Endothelial cell of umbilical vein (primary cell): Measurements from ENCODE around the gene PSMD14.

ENCODE experiments used
- MAX ChIP-seq: IDR thresholded peaks from 2 replicates; pipeline ENCODE4 v1.6.1; 2011; ENCODE audit not compliant: insufficient read depth, insufficient read length
- MYC ChIP-seq: IDR thresholded peaks from one replicate; pipeline ENCODE4 v1.6.1; 2011; ENCODE audit warnings: mild to moderate bottlenecking, low read depth, low read length
- POLR2A ChIP-seq: IDR thresholded peaks from 2 replicates; pipeline ENCODE4 v1.6.1; 2012; ENCODE audit warnings: low read depth, mild to moderate bottlenecking, control low read depth, low read length
- POLR2AphosphoS5 ChIP-seq: IDR thresholded peaks from 2 replicates; pipeline ENCODE4 v1.6.1; 2012; ENCODE audit warnings: low read depth, mild to moderate bottlenecking, control low read depth, low read length, moderate library complexity; ENCODE audit not compliant: insufficient read depth
- TF ChIP-seq, protein P1 (sequence below), 2 donors: IDR thresholded peaks; 1 replicate in 1 of 2; 2 replicates in 1 of 2; pipeline ENCODE4 v1.5.1; 2011; ENCODE audit warnings: low read length in 2 of 2, mild to moderate bottlenecking in 2 of 2, moderate library complexity in 2 of 2, control low read depth in 1 of 2, inconsistent platforms in 1 of 2, low read depth in 1 of 2; ENCODE audit not compliant: insufficient read depth in 1 of 2; ENCODE audit errors: extremely low read depth in 1 of 2

GRCh38 chr2:161335626-161336025 is 27.4 kb downstream of the PSMD14 start:
- TF ChIP-seq, protein P1, sequence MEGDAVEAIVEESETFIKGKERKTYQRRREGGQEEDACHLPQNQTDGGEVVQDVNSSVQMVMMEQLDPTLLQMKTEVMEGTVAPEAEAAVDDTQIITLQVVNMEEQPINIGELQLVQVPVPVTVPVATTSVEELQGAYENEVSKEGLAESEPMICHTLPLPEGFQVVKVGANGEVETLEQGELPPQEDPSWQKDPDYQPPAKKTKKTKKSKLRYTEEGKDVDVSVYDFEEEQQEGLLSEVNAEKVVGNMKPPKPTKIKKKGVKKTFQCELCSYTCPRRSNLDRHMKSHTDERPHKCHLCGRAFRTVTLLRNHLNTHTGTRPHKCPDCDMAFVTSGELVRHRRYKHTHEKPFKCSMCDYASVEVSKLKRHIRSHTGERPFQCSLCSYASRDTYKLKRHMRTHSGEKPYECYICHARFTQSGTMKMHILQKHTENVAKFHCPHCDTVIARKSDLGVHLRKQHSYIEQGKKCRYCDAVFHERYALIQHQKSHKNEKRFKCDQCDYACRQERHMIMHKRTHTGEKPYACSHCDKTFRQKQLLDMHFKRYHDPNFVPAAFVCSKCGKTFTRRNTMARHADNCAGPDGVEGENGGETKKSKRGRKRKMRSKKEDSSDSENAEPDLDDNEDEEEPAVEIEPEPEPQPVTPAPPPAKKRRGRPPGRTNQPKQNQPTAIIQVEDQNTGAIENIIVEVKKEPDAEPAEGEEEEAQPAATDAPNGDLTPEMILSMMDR (IDR thresholded peaks at IDR 0.05; ENCODE audit: extremely low read depth in 1 of 2, insufficient read depth in 1 of 2, low read depth in 1 of 2, low read length in 2 of 2) = no peak
- TF ChIP-seq POLR2A (no peak), POLR2AphosphoS5 (no peak), MYC (no peak), MAX (no peak)
